Sigmoid colon (tissue), 7 donors: ENCODE measurements around the gene LRRC3. TPM values are rescaled to one million over a fixed set of nuclear protein-coding genes. Genes with fewer than 3 reads are reported as not detected.

Experiments
- DNase-seq: peaks from one replicate; pipeline ENCODE4 v3.0.0-alpha.2; 2019
- H3K27ac ChIP-seq, 4 donors: fragments of 200-600 bp; sonication (generic); one replicate each; pipeline ENCODE4 v1.5.1; 2016 to 2019; ENCODE audit warnings: mild to moderate bottlenecking in 1 of 4
- H3K27me3 ChIP-seq, 3 donors: fragments of 200-600 bp; sonication (generic); one replicate each; pipeline ENCODE4 v1.5.1; 2019; ENCODE audit warnings: mild to moderate bottlenecking in 1 of 3
- H3K36me3 ChIP-seq, 4 donors: fragments of 200-600 bp; sonication (generic); one replicate each; pipeline ENCODE4 v1.5.1; 2016 to 2019
- H3K4me1 ChIP-seq, 4 donors: fragments of 200-600 bp; sonication (generic); one replicate each; pipeline ENCODE4 v1.5.1; 2017 to 2019
- H3K4me3 ChIP-seq, 4 donors: fragments of 200-600 bp; sonication (generic); one replicate each; pipeline ENCODE4 v1.5.1; 2017 to 2019; ENCODE audit warnings: mild to moderate bottlenecking in 2 of 4, moderate library complexity in 1 of 4
- H3K9me3 ChIP-seq, 4 donors: fragments of 200-600 bp in 3 of 4; sonication (generic) in 3 of 4; one replicate each; pipeline versions ENCODE4 v1.5.1 to v1.6.1; 2013 to 2019
- CTCF ChIP-seq, 4 experiments: fragments of 450-650 bp in 3 of 4; fragments of 200-600 bp in 1 of 4; IDR thresholded peaks; one replicate each; pipeline ENCODE4 v1.5.1; 2016 to 2019; ENCODE audit warnings: antibody characterized with exemption in 4 of 4, mild to moderate bottlenecking in 3 of 4, moderate library complexity in 2 of 4
- EP300 ChIP-seq, 4 donors: sonication (generic); formaldehyde crosslinking; IDR thresholded peaks; one replicate each; pipeline ENCODE4 v1.6.1; 2017; ENCODE audit warnings: antibody characterized with exemption in 4 of 4
- POLR2A ChIP-seq, 2 donors: fragments of 450-650 bp; IDR thresholded peaks; one replicate each; pipeline ENCODE4 v1.6.1; 2016; ENCODE audit warnings: antibody characterized with exemption in 2 of 2, mild to moderate bottlenecking in 2 of 2, moderate library complexity in 2 of 2
- POLR2AphosphoS5 ChIP-seq, 4 donors: sonication (generic); formaldehyde crosslinking; IDR thresholded peaks; one replicate each; pipeline ENCODE4 v1.6.1; 2017; ENCODE audit warnings: antibody characterized with exemption in 4 of 4
- WGBS, 2 donors: extraction: QIAGEN DNeasy Blood & Tissue Kit; methylation state at CpG; one replicate each; pipeline ENCODE4 v1.1.7; 2013; 5-methylcytosine and 5-hydroxymethylcytosine counted together
- intact Hi-C: fragments of 100-400 bp; cut with DNase I; formaldehyde crosslinking; loops from one replicate; pipeline ENCODE4 v1.15.1; 2023
- polyA plus RNA-seq, 3 donors: library from polyadenylated mRNA; stranded (reverse); fragments of 200-250 nt; gene quantifications; one replicate each; pipeline ENCODE4 v1.2.3, GENCODE V29; 2013
- total RNA-seq, 4 donors: library from RNA; depleted of rRNA; stranded (reverse); fragments of >200 nt; gene quantifications; one replicate each; pipeline ENCODE4 v1.1.0, GENCODE V29; 2016
- donor health status: healthy with polysubstance abuse.
- donor health status: Bipolar disorder and iron deficiency.
- donor health status: healthy.

LRRC3 gene
- total and polyA plus RNA-seq, 7 donors = under 0.01 to 7.1 (median 3.9) TPM

GRCh38 chr21:44421901-44422840, 33.1 kb upstream of the LRRC3 start:
- peaks cover 0 to 20% (median 0%) of the 10 kb centered on the region in 3 donors for H3K27me3 ChIP-seq
- H3K27ac ChIP-seq = no peak overlapping the region
- DNase-seq = peak; percentile 26
- no peaks in the 10 kb centered on the region for H3K9me3 ChIP-seq
- no peaks in the 10 kb centered on the region for H3K4me1 ChIP-seq
- no peak for TF ChIP-seq CTCF (IDR thresholded peaks at IDR 0.05)
- no peak for TF ChIP-seq POLR2AphosphoS5 (IDR thresholded peaks at IDR 0.05)
- no peak for TF ChIP-seq EP300 (IDR thresholded peaks at IDR 0.05)
- no peak for TF ChIP-seq POLR2A (IDR thresholded peaks at IDR 0.05)
- H3K4me3 ChIP-seq = no peak overlapping the region
- no peaks in the 10 kb centered on the region for H3K36me3 ChIP-seq
- WGBS, 2 donors = 82 to 84% methylated on average over 25 of the region's 26 CpGs
- intact Hi-C loops = no loop called here

- WGBS, 2 donors = 73% methylated on average over 12 of the region's 12 CpGs
- intact Hi-C loops = no loop called here
- H3K27ac ChIP-seq = no peak overlapping the region
- peaks cover 0 to 20% (median 0%) of the 10 kb centered on the region in 3 donors for H3K27me3 ChIP-seq
- no peak overlapping the region for H3K4me3 ChIP-seq
- TF ChIP-seq POLR2A (IDR thresholded peaks at IDR 0.05) = no peak
- TF ChIP-seq EP300 (IDR thresholded peaks at IDR 0.05) = no peak
- TF ChIP-seq CTCF (IDR thresholded peaks at IDR 0.05) = no peak
- TF ChIP-seq POLR2AphosphoS5 (IDR thresholded peaks at IDR 0.05) = no peak
- no peaks in the 10 kb centered on the region for H3K36me3 ChIP-seq
- no peaks in the 10 kb centered on the region for H3K4me1 ChIP-seq
- peak; percentile 42 for DNase-seq
- H3K9me3 ChIP-seq = peaks cover 0 to 2% (median 0%) of the 10 kb centered on the region in 4 donors
These were observed 31.9 kb upstream of the LRRC3 start for GRCh38 chr21:44423312-44423821.

- H3K4me1 ChIP-seq = no peaks in the 10 kb centered on the region
- intact Hi-C loops = no loop called here
- peak; percentile 40 for DNase-seq
- 75 to 81% methylated on average over 17 of the region's 17 CpGs for WGBS, 2 donors
- no peak overlapping the region for H3K27ac ChIP-seq
- H3K27me3 ChIP-seq = peaks cover 0 to 14% (median 0%) of the 10 kb centered on the region in 3 donors
- no peak overlapping the region for H3K4me3 ChIP-seq
- H3K9me3 ChIP-seq = peaks cover 0 to 2% (median 0%) of the 10 kb centered on the region in 4 donors
- TF ChIP-seq EP300 (IDR thresholded peaks at IDR 0.05) (no peak), POLR2A (IDR thresholded peaks at IDR 0.05) (no peak), CTCF (IDR thresholded peaks at IDR 0.05) (no peak), POLR2AphosphoS5 (IDR thresholded peaks at IDR 0.05) (no peak)
- H3K36me3 ChIP-seq = no peaks in the 10 kb centered on the region
These were observed 31.2 kb upstream of the LRRC3 start for GRCh38 chr21:44423941-44424607.

- H3K27me3 ChIP-seq = peaks cover 0 to 13% (median 0%) of the 10 kb centered on the region in 3 donors
- DNase-seq = peak; percentile 53
- intact Hi-C loops = no loop called here
- no peak overlapping the region for H3K4me3 ChIP-seq
- peaks cover 0 to 2% (median 0%) of the 10 kb centered on the region in 4 donors for H3K9me3 ChIP-seq
- TF ChIP-seq POLR2AphosphoS5 (IDR thresholded peaks at IDR 0.05) (no peak), CTCF (IDR thresholded peaks at IDR 0.05) (no peak), EP300 (IDR thresholded peaks at IDR 0.05) (no peak), POLR2A (IDR thresholded peaks at IDR 0.05) (no peak)
- H3K4me1 ChIP-seq = no peaks in the 10 kb centered on the region
- no peak overlapping the region for H3K27ac ChIP-seq
- H3K36me3 ChIP-seq = no peaks in the 10 kb centered on the region
- 72 to 79% methylated on average over 30 of the region's 30 CpGs for WGBS, 2 donors
These were observed 30.6 kb upstream of the LRRC3 start for GRCh38 chr21:44424608-44425306.
